SK-N-MC (cell line): ENCODE data around the gene CDK11B.

Experiments used
- EZH2 ChIP-seq: fragments of 200-600 bp; sonication (generic); IDR thresholded peaks from one replicate; pipeline ENCODE4 v1.6.1; 2017; ENCODE audit warnings: antibody characterized with exemption
- POLR2AphosphoS5 ChIP-seq: IDR thresholded peaks from 2 replicates; pipeline ENCODE4 v1.6.1; 2012; ENCODE audit warnings: mild to moderate bottlenecking, low read depth, low read length, borderline replicate concordance

DNA sequence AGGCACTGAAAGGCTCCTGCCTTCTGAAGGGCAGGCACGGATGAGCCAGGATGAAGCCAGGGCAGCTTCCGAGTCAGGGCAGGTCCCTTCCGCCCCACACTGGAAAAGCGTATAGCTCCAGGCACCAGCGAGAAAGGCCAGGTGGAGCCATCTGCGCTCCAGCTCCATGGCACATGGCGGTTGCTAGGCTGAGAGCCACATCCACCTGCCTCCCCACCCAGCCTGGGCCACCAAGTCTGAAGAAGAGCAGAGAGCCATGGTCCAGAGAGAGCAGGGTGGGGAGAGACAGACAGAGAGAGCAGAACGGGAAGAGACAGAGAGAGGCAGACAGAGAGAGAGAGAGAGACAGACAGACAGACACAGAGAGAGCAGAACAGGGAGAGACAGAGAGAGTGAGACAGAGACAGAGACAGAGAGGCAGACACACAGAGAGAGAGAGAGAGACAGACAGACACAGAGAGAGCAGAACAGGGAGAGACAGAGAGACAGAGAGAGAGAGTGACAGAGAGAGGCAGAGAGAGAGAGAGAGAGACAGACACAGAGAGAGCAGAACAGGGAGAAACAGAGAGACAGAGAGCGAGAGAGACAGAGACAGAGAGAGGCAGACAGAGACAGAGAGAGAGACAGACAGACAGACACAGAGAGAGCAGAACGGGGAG, 64.1 kb downstream of the CDK11B start:
- no peak for TF ChIP-seq EZH2
- TF ChIP-seq POLR2AphosphoS5: no peak
